Fibroblast of skin of right quadriceps (primary cell): ENCODE results near the gene SCAMP5.
A peak's percentile ranks its signal among the peaks of the same experiment; 100 is the strongest.

Experiments used
- DNase-seq: peaks from one replicate; pipeline ENCODE4 v3.0.0-alpha.2; 2013

SCAMP5 gene

DNA sequence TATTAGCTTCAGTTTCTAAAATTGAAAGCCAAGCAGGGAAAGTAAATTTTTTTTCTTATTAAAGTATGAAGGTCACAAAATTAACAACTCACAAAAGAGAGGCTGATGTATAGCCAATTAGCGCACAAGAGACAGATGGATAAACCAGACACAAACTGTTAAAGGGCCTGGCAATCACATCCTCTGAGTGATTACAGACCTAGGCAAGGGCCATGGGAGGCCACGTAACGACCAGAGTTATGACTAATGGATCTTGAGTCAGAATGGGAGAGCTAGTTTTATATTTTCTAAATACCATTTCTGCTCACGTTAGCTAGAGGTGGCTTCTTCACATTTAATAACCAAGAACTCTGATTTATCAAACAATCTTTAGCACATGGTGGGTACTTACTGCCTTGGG, 17.8 kb upstream of the SCAMP5 start:
- no peak for DNase-seq

DNA sequence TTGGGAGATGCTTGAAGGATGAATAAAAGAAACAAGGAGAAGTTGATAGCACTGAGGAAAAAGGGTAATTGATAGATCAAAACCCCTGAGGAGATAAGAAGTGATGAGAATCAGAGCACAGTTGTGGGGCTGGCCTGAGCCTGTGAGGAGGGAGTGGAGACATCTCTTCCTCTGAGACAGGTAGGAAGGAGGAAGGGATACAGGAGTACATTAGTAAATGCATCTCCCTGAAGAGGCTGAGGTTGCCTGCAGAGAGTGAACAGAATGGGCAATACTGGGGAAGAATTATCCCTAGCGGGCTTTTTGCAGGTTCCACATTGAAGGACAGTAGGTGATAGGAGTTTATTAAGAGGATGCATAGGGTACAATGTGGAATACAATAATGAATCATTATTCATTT, 17.3 kb upstream of the SCAMP5 start:
- DNase-seq, result no peak

DNA sequence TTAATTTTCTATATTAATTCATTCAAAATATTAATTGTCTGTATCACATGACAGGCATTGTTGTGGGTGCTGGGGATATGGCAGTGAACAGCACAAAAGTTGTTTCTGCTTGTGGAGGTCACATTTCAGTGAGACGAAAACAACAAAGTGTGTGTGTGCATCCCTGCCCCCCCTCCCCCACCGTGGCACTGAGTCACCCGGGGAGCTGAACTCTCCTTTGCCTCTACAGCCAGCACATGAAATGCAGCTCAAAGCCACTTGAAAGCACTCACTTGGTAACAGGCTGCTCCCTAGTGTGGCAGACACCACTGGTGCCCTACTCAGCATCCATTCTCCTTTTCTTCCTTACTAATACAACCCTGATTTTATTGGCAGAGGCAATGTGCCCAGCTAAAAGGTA, 16.9 kb upstream of the SCAMP5 start:
- DNase-seq, result no peak

- DNase-seq, result no peak
These were observed 13.2 kb upstream of the SCAMP5 start for GRCh38 chr15:74982183-74982582.

GRCh38 chr15:74983725-74984231, 11.6 kb upstream of the SCAMP5 start:
- DNase-seq, result no peak

DNA sequence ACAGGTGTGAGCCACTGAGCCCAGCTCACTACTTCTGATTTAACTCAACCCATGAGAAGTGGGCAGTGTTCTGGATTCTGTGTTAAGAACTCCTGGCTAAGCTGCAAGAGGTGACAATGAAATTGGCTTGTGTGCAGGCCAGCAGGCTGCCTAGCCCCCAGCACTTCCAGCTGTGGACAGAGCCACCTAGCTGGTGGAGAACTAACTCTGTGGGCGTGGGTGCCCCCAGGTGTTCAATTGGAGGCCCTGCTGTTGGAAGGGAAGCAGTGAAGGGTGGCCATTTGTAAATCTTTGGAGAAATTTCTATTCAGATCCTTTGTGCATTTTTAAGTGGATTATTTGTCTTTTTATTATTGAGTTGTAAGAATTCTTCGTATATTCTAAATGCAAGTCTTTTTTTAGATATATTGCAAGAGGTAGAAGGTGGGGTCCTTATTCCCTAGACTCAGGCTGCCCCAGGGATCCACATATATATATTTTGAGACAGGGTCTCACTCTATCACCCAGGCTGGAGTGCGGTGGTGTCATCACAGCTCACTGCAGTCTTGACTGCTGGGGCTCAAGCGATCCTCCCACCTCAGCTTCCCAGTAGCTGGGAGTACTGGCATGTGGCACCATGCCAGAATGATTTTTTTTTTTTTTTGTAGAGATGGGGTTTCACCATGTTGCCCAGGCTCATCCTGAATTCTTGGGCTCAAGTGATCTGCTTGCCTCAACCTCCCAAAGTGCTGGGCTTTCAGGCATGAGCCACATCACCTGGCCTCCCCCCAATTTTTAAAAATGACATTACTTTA, 7.2 kb upstream of the SCAMP5 start:
- DNase-seq, result peak; percentile 15

DNA sequence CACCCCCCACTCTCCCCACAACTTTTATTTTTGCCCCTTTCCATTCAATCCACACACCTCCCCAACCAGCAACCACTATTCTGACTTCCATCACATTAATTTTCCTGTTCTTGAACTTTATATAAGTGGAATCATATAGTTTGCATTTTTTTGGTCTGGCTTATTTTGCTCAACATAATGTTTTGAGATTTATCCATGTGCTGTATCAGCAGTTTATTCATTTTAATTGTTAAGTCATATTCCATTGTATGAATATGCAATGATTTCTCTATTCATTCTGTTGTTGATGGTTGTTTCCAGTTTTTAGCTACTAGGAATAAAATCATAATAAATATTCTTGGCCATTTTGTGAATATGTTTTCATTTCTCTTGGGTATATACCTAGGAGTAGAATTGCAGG, 5.8 kb upstream of the SCAMP5 start:
- DNase-seq, result no peak

GRCh38 chr15:74992619-74993018, 2.7 kb upstream of the SCAMP5 start:
- DNase-seq, result no peak

DNA sequence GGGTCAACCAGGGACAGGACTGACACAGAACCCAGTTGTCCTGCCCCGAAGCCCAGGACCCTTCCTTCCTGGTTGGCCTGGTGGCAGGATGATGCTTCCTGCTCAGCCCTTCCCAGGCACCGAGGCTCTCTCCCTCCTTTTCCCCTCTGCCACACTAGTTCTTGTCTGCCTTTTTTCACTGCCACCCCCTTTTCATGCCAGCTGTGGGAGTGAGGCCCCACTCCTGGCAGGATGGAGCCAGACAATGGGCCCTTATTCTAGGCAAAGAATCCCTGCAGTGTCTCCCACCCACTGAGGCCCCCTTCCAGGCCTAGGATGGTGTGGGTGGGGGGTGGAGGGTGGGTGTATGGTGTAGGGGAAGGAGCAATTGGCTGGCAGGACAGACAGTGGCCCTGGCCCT, 1.1 kb upstream of the SCAMP5 start:
- no peak for DNase-seq

- DNase-seq, result no peak
These were observed 678 bp upstream of the SCAMP5 start for GRCh38 chr15:74994685-74995084.

GRCh38 chr15:74995779-74996765, 709 bp downstream of the SCAMP5 start:
- no peak for DNase-seq

- DNase-seq, result no peak
These were observed 1.8 kb downstream of the SCAMP5 start for GRCh38 chr15:74997141-74997540.

- no peak for DNase-seq
These were observed 2.2 kb downstream of the SCAMP5 start for GRCh38 chr15:74997543-74997942.

DNA sequence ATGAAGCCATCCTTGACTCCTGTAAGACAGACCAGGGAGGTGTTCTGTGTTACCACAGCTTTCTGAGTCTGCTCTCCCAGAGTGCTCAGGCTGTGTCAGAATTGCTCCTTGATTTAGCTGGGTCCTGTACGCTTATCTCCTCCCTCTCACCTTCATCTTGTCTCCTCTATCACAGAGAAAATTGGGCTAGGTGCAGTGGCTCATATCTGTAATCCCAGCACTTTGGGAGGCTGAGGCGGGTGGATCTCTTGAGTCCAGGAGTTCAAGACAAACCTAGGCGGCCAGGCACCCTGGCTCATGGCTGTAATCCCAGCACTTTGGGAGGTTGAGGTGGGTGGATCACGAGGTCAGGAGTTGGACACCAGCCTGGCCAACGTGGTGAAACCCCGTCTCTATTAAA, 5.9 kb downstream of the SCAMP5 start:
- no peak for DNase-seq

DNA sequence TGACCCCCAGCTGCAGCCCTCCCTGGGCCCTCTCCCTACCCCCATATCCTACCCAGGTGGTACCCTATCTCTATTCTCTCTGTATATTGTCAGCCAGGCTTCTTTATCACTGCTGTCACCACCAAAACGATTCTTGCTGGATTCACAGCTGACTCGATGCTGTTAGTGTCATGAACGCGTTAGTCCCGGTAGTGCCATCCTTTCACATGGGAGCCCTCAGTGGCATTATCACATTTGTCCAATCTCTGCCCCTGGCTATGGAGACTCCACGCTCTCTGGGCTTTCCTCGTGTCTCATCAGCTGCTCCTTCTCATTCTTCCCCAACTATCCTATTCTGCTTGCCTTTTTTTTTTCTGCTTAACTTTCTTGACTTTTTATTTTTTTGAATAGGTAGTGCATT, 7.0 kb downstream of the SCAMP5 start:
- DNase-seq, result no peak

DNA sequence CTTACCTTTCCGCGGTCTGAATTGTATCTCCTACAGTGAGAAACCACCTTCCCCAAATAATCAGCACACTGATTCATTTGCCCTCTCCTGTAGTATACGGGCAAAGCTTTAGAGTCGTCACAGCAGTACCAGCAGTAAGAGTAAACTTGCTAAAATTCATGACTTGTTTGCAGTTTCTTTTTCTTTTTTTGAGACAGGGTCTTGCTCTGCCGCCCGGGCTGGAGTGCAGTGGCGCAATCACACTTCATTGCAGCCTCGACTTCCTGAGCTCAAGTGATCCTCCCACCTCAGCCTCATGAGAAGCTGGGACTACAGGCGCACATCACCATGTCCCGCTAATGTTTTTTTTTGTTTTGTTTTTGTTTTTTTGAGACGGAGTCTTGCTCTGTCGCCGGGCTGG, 11.9 kb downstream of the SCAMP5 start:
- no peak for DNase-seq

- no peak for DNase-seq
These were observed 12.9 kb downstream of the SCAMP5 start for GRCh38 chr15:75008221-75008625.

DNA sequence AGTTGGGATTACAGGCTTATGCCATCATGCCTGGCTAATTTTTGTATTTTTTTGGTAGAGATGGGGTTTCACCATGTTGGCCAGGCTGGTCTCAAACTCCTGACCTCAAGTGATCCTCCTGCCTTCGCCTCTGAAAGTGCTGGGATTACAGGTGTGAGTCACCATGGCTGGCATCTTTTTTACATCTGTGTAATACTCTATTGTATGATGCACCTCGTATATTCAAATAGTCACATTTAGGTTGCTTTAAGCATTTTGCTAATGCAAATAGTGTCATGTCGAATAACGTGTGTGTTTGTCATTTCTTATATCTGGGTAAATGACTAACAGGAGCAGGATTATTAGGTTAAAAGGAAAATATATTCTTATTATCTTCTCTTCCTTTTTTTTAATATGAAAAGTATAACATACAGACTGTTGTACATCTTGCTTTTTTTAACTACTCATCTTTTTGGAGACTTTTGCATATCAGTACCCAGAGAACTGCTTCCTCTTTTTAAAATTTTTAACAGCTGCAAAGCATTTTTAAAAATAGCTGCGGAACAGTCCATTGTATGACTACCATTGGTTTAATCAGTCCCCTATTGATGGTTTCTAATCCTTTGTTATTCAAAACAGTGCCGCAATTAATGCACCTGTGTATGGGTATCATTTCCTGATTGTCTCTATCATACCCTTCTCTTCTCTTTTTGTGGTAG, 13.4 kb downstream of the SCAMP5 start:
- DNase-seq, result no peak

- DNase-seq, result no peak
These were observed 21.1 kb downstream of the SCAMP5 start for GRCh38 chr15:75016431-75016830.

DNA sequence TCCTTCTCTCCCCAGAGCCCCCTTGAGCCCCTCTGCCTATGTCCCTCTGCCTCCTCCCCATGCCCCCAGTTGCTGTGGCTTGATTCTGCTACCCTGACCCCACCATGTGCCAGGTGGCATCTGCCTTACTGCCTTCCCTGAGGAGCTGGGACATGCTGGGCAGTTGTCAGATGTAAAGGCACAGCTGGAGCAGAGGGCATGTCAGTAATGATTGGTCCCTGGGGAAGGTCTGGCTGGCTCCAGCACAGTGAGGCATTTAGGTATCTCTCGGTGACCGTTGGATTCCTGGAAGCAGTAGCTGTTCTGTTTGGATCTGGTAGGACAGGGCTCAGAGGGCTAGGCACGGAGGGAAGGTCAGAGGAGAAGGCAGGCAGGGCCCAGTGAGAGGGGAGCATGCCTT, 24.6 kb downstream of the SCAMP5 start:
- DNase-seq, result no peak

GRCh38 chr15:75021341-75021740, 26.0 kb downstream of the SCAMP5 start:
- DNase-seq, result no peak

GRCh38 chr15:75022783-75023180, 27.4 kb downstream of the SCAMP5 start:
- DNase-seq, result no peak

DNA sequence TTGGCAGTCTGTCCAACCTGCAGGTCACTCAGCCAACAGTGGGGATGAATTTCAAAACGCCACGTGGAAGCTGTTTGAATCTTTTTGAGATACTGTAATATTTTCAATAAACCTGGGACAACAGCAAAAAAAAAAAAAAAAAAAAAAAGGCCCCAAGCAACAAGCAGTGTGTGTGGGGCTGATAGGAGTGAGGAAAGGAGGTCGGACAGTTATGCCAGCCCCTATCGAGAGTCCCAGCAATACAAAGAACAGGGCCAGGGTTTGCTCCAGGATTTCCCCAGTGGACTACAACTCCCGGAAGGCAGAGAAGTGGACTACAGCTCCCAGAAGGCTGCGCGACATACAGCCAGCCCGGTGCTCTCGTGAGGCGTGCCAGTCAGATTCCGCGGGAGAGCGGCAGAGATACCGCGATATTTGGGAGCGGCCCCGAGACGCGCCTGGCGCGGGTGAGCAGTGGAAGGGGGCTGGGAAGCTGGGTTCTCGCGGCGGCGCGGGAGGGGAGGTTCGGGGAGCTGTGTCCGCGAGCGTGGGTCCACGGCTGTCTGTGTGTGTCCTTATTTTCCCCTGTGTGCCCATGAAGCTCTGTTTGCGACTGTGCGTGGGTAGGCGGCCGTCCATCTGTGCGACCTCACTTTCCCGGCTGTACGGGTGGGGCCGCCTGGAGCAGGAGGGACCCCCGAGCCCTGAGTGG, 28.0 kb downstream of the SCAMP5 start, which contains the start of gene PPCDC:
Gene PPCDC, plus strand, starts transcription at position 410 of the 691 bp plus-strand sequence. CDS start 4,729 bp downstream, outside the sequence.
- peak; percentile 96 for DNase-seq
